Pons (tissue), 1 donor: ENCODE data around the gene LBX2.
A peak's percentile ranks its signal among the peaks of the same experiment; 100 is the strongest.

ENCODE experiments used
- DNase-seq: peaks from one replicate; pipeline ENCODE4 v3.0.0-alpha.2; 2016; ENCODE audit warnings: low spot score

The LBX2 gene

GRCh38 chr2:74499267-74499939 lies at the start of gene LBX2:
Gene LBX2 (minus strand): TSS chr2:74499603. CDS start chr2:74499537, 66 bp downstream.
- DNase-seq, result no peak

- DNase-seq, result no peak
These were observed 49.0 kb upstream of the LBX2 start for GRCh38 chr2:74548285-74548899.

- DNase-seq, result no peak
These were observed 46.6 kb upstream of the LBX2 start for GRCh38 chr2:74546004-74546403.

GRCh38 chr2:74544634-74545033 lies 45.2 kb upstream of the LBX2 start:
- no peak for DNase-seq

GRCh38 chr2:74542978-74543377 lies 43.6 kb upstream of the LBX2 start:
- no peak for DNase-seq

GRCh38 chr2:74540291-74540690 lies 40.9 kb upstream of the LBX2 start:
- DNase-seq, result no peak

- DNase-seq, result no peak
These were observed 39.5 kb upstream of the LBX2 start for GRCh38 chr2:74538881-74539339.

- no peak for DNase-seq
These were observed 37.7 kb upstream of the LBX2 start for GRCh38 chr2:74537140-74537539.

- DNase-seq, result no peak
These were observed 37.0 kb upstream of the LBX2 start for GRCh38 chr2:74536166-74536950.

- no peak for DNase-seq
These were observed 36.1 kb upstream of the LBX2 start for GRCh38 chr2:74535440-74535965.

GRCh38 chr2:74534411-74534810 lies 35.0 kb upstream of the LBX2 start:
- DNase-seq, result no peak

GRCh38 chr2:74533464-74533863 lies 34.1 kb upstream of the LBX2 start:
- DNase-seq, result no peak

GRCh38 chr2:74532222-74532621 lies 32.8 kb upstream of the LBX2 start:
- DNase-seq, result peak; percentile 51

- no peak for DNase-seq
These were observed 32.3 kb upstream of the LBX2 start for GRCh38 chr2:74531666-74532065.

GRCh38 chr2:74530239-74531187 lies 31.1 kb upstream of the LBX2 start:
- peak; percentile 30 for DNase-seq

GRCh38 chr2:74529357-74530238 lies 30.2 kb upstream of the LBX2 start, which contains the start of the genes AUP1 and HTRA2:
Gene AUP1 (minus strand): TSS chr2:74529706. CDS start chr2:74529629, 77 bp downstream.
Gene HTRA2 (plus strand): TSS chr2:74529933. CDS start chr2:74530007, 74 bp downstream.
- peak; percentile 98 for DNase-seq

- DNase-seq, result no peak
These were observed 29.4 kb upstream of the LBX2 start for GRCh38 chr2:74528600-74529356.

GRCh38 chr2:74527741-74528140 lies 28.3 kb upstream of the LBX2 start:
- no peak for DNase-seq

GRCh38 chr2:74526649-74527230 lies 27.3 kb upstream of the LBX2 start:
- DNase-seq, result no peak
